NCI-H345 (cell line): Measurements from ENCODE around the gene CAMKMT.

ENCODE experiments used
- DNase-seq: peaks from one replicate; lab custom pipeline; 2025; lab: John Stamatoyannopoulos, UW

CAMKMT gene

GRCh38 chr2:44772669-44773378 is 411.1 kb downstream of the CAMKMT start:
- DNase-seq = no peak

- no peak for DNase-seq
These were observed 413.2 kb downstream of the CAMKMT start for GRCh38 chr2:44774826-44775492.

DNA sequence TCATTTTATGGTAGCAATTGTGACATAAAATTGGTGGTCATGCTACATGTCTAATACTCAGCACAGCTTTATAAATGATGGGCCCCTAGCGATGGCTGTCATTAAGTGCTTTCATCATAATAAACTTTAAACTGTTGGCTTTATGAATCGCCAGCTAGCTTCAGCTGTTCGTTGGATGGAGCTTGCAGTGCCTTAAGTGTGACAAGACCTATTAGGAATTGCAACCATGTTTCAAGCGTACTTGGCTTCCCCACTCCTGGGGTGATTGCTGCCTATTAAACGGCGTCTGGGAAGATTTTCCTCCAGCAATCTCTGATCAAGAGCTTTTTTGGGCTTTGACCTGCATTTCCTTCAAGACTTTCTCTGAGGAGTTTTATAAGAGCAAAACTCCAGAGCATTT is 415.3 kb downstream of the CAMKMT start:
- no peak for DNase-seq

GRCh38 chr2:44777537-44777936 is 415.8 kb downstream of the CAMKMT start:
- DNase-seq = peak; percentile 29

GRCh38 chr2:44778221-44778654 is 416.5 kb downstream of the CAMKMT start:
- DNase-seq = no peak

- DNase-seq = no peak
These were observed 417.1 kb downstream of the CAMKMT start for GRCh38 chr2:44778671-44779476.

DNA sequence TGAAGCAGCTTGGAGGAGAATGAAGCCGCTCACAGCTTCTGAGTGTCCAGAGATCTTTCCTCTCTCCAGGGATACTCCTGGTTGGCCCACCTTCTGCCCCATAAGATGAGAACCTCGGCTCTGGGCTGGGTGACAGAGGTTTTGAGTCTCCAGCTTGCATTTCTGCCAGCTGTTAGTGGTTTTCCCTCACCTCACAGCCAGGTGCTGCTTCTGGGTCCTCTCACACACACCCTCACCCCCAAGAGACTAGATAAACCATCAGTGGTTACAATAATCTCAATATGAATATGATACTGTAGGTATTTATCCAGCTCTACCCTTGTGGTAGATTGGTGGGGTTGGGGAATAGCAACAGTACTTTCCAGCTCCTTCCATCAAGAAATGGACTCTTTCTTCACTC is 418.0 kb downstream of the CAMKMT start:
- no peak for DNase-seq

DNA sequence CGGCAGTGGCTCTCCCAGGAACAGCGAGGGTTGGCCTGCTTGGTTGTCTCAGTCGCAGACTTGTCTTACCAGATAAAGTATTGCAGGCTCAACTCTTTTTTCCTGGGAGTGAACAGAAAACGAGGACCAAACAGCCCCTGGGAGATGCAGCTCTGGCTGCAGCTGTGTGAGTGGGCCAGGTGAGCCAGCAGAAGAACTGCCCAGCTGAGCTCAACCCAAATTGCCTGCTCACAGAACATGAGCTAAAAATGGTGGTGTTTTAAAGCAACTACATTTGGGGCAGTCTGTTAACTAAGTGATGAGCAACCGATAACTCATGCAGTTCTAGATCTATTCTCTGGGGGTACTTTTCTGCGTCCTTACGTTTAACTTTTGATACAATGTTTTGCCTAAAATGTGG is 418.7 kb downstream of the CAMKMT start:
- no peak for DNase-seq

- DNase-seq = no peak
These were observed 423.7 kb downstream of the CAMKMT start for GRCh38 chr2:44785433-44785832.

DNA sequence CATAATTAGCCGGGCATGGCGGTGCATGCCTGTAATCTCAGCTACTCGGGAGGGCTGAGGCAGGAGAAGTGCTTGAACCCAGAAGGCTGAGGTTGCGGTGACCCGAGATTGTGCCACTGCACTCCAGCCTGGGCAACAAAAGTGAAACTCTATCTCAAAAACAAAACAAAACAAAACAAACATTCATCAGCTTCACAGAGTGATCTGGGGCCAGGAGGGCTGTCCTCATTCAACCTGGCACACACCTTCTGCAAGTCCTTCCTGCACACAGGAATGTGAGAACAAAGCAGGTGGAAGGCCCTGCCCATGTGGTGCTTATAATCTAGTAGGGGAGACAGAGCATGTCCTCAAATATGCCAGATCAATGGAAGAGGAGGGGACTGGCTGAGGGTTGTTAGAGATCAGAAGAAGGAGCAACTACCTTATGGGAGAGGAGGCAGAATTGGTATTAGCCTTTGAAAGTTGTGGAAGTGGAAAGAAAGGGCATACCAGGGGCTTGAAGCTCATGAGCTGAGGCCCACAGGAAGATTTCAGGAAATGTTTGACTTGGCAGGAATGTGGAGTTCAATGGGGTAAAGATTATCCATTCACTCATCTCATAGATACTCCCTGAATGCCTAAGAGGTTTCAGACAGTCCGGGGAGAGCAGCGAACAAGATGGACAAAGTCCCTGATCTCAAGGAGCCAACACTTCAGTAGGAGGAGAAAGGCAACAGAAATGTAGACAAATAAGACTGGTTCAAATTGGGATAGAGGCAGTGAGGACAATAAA is 424.5 kb downstream of the CAMKMT start:
- DNase-seq = no peak

DNA sequence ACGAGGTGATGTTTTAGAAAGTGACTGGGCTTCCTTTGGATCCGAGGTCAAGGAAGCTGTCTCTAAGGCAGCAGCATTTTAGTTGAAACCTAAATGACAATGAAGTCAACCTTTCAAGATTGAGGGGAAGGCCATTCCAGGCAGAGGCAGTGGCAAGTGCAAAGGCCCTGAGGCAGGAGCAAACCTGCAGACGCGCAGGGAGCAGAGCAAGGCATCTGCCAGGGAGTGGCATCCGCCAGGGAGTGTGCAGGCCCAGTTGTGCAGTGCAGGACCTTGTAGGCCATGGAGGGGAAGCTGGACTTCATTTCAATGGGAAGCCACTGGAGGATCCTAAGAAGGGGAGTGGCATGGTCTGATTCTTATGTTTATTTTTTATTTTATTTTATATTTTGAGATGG is 425.1 kb downstream of the CAMKMT start:
- no peak for DNase-seq

DNA sequence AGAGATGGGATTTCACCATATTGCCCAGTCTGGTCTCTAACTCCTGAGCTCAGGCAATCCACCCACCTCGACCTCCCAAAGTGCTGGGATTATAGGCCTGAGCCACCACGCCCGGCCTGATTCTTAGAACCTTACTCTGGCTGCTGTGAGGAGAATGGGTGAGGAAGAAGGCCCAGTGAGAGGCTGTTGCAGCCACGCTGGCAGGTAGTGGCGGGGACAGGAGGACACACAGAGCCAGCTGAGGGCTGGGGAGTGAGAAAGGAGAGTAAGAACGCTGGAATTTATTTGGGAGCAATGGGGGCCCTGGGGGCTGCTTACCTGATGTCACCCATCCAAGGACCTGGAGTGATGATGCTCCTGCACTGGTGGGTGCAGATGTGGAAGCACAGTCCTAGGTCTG is 425.9 kb downstream of the CAMKMT start:
- no peak for DNase-seq

DNA sequence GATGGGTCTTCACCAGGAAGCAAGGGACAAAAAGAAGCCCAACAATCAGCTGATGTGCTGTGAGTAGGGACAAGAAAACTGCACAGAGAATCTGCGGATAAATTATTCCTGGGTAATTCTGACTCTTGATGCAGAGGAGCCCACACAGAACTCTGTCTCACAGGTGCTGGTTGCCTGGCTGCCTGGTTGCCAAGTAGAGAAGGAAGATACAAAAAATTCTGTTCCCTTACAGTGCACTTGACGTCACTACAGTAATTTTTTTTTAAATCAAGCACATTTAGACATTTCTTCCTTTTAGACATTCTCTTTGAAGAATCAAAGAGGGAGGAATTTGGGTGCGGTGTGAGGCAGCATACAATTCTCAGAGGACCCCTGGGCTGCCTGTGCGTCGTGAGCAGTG is 427.7 kb downstream of the CAMKMT start:
- DNase-seq = no peak

- DNase-seq = no peak
These were observed 428.4 kb downstream of the CAMKMT start for GRCh38 chr2:44789971-44790721.

DNA sequence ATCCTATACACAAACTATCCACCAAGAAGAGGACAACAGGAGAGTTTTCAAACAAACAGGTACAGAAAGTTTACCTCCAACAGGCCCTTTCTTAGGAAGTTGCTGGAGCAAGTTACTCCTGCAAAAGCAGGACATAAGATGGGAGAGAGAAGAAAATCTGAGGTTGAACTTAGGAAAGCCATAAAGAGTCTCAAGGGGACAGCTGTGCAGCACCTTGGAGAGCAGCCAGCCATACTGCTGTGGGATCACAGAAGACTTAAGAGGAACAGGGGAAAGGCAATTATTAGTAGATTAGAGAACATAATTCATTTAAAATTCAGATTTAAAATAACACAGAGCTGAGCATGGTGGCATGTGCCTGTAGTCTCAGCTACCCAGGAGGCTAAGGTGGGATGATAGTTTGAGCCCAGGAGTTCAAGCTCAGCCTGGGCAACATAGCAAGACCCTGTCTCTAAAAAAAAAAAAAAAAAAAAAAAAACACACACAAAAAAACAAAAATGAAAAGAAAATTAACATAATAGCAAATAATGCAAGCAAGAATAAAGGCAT is 431.6 kb downstream of the CAMKMT start:
- no peak for DNase-seq

- no peak for DNase-seq
These were observed 435.0 kb downstream of the CAMKMT start for GRCh38 chr2:44796771-44797170.

DNA sequence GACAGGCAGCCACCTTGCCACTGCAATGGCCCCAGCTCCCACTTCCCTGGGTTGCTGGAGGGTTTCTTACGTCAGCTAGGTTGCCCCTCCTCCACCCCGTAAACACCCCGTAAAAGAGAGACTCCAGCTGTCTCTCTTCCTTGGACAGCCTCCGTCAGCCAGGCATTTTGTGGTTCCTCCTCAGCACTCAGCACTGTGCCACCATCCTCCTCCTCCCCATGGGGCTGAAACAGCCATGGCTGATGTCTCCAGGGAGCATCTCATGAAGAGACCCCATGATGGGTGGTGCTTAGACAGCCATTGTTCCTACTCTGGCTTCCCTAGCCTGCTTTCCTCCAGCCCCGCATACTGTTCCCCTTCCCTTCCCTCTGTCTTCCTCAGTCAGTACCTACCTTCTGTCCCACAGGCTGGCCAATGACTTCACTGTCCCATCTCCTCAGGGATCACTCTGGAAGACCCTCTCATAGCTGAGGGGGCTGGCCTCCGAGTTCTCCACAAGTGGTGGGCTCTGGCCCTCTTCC is 436.5 kb downstream of the CAMKMT start:
- DNase-seq = no peak

DNA sequence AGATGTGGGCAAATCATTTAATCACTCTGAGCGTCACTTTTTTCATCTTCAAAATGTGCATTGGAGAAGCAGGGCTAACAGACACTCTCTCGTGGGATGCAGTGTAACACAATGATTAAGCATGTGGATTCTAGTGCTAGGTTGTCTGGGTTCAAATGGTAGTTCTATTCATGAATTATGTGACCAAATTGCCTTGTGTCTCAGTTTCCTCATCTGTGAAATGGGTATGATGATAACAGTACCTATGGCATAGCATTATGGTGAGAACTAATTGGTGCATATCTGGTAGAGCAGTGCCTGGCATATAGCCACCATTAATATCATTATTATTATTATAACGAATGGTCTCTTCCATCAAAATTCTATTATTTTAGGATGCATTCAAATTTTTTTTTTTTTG is 437.4 kb downstream of the CAMKMT start:
- no peak for DNase-seq

DNA sequence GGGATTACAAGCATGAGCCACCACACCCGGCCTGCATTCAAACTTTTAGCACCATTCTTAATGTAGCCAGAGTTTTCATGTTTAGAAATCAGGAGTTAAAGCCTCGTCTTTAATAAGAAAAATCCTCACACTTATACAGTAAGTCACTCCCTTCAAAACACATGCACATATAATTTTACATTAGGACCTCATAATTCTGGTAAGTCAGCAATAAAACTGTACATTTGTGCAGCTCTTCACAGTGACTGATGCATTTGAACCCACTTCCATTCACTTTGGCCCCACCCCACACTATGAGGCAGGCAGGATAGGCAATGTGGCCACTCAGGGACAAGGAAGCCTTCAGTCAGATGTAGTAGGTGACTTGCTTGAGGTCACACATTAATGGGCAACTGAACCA is 438.0 kb downstream of the CAMKMT start:
- DNase-seq = no peak

GRCh38 chr2:44801289-44801840 is 439.6 kb downstream of the CAMKMT start:
- no peak for DNase-seq
